SU-DHL-6 (cell line): ENCODE measurements around the gene PLEKHA5.
"Not testable (repeated sequence)": the region's sequence is repeated elsewhere in the genome, so short reads cannot be mapped to it uniquely, and the experiment has no call there.

Experiments
- H2AFZ ChIP-seq: fragments of 200-600 bp; sonication (generic); 2 replicates; pipeline ENCODE4 v1.6.1; 2014; ENCODE audit warnings: low read depth, mild to moderate bottlenecking, moderate library complexity, mixed read lengths, antibody characterized with exemption, low read length; ENCODE audit not compliant: severe bottlenecking
- H3F3A ChIP-seq: fragments of 200-600 bp; shearing (Covaris generic); 2 replicates; pipeline ENCODE4 v1.6.0; 2016; ENCODE audit warnings: antibody characterized with exemption, mild to moderate bottlenecking; ENCODE audit not compliant: insufficient read depth
- H3K27ac ChIP-seq: fragments of 200-600 bp; sonication (generic); 2 replicates; pipeline ENCODE4 v1.5.1; 2016; ENCODE audit warnings: low read depth, mild to moderate bottlenecking, low read length, moderate library complexity, mixed read lengths
- H3K27me3 ChIP-seq: fragments of 200-600 bp; sonication (generic), shearing (Covaris generic); 2 replicates; pipeline ENCODE4 v1.6.0; 2014; ENCODE audit warnings: mild to moderate bottlenecking, low read length
- H3K36me3 ChIP-seq: fragments of 200-600 bp; sonication (generic); 2 replicates; pipeline ENCODE4 v1.6.1; 2014; ENCODE audit warnings: mild to moderate bottlenecking, low read length, mixed read lengths
- H3K4me2 ChIP-seq: fragments of 300-600, 200-600 bp; shearing (Covaris generic), sonication (generic); 2 replicates; pipeline ENCODE4 v1.6.0; 2014; ENCODE audit warnings: low read length, low read depth, mild to moderate bottlenecking; ENCODE audit not compliant: poor library complexity, severe bottlenecking
- H3K4me3 ChIP-seq: fragments of 200-600 bp; sonication (generic); 2 replicates; pipeline ENCODE4 v1.5.1; 2014; ENCODE audit warnings: antibody characterized with exemption, low read length, mild to moderate bottlenecking, mixed read lengths; ENCODE audit not compliant: insufficient read depth, poor library complexity, severe bottlenecking
- H3K79me2 ChIP-seq: fragments of 200-600 bp; sonication (generic); 2 replicates; pipeline ENCODE4 v1.6.1; 2014; ENCODE audit warnings: mild to moderate bottlenecking, low read length, moderate library complexity; ENCODE audit not compliant: insufficient read depth
- H3K9ac ChIP-seq: fragments of 200-600 bp; sonication (generic); 2 replicates; pipeline ENCODE4 v1.7.0; 2014; ENCODE audit warnings: mild to moderate bottlenecking, low read length
- H3K9me2 ChIP-seq: fragments of 200-600 bp; sonication (generic); replicated peaks from 2 replicates; pipeline ENCODE4 v1.6.1; 2014; ENCODE audit warnings: low read length; ENCODE audit not compliant: insufficient read depth
- H3K9me3 ChIP-seq: fragments of 200-600 bp; sonication (generic); 2 replicates; pipeline ENCODE4 v1.6.1; 2014; ENCODE audit warnings: low read length, mixed read lengths; ENCODE audit not compliant: insufficient read depth
- H4K20me1 ChIP-seq: fragments of 200-600 bp; sonication (generic); 2 replicates; pipeline ENCODE4 v1.6.1; 2014; ENCODE audit warnings: low read depth, mild to moderate bottlenecking, antibody characterized with exemption, low read length, moderate library complexity, mixed read lengths
- CTCF ChIP-seq: fragments of 200-600 bp; sonication (generic); IDR thresholded peaks from one replicate; pipeline ENCODE4 v1.5.1; 2017; ENCODE audit warnings: antibody characterized with exemption, mild to moderate bottlenecking, low read length, moderate library complexity; ENCODE audit not compliant: insufficient read depth, poor library complexity, severe bottlenecking
- EZH2phosphoT487 ChIP-seq: fragments of 200-600 bp; sonication (generic), shearing (Covaris generic); conservative IDR thresholded peaks from 2 replicates; pipeline ENCODE4 v1.6.1; 2018; ENCODE audit warnings: mild to moderate bottlenecking, antibody characterized with exemption, low read length, moderate library complexity, mixed read lengths

The PLEKHA5 gene

DNA sequence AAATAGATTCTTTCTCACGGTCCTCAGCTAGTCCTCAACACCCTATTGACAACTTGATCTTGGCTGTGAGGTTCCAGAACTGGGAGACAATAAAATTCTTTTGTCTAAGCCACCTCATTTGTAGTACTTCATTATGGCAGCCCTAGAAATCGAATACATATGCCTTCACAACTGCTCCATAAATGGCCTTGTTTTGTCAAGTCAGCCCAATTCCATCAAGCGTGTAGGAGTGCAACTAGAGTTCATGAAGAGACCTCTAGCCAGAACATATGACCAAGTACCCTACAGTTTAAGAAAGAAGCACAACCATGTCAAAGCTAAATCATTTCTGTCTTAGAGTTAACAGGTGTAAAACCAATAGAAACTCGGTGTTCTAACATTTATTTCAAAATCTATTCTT is 45.0 kb upstream of the PLEKHA5 start:
- H3K9ac ChIP-seq = no peak overlapping the region
- no peaks in the 10 kb centered on the region for H3K27me3 ChIP-seq

DNA sequence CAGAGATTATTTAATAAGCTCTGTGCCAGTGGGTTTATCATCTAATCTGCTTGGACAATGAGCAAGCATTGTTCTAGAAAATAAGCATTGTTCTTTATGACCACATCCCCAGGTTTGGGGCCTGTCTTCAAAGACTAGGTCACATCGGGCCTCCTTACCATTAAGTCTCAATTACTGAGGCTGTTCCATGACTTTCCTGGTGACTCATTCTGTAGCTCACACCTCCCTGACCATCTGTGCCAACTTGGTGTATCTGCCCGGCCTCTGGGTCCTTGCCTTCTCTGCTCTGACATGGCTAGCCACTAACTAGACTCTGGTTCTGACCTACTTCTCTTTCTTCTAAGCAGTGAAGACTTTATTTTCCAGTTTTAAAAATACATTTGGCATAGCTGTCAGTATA is 44.4 kb upstream of the PLEKHA5 start:
- Histone ChIP-seq H3K9me3 (no peaks in the 10 kb centered on the region), H2AFZ (no peak overlapping the region), H3K79me2 (no peaks in the 10 kb centered on the region), H3K36me3 (no peaks in the 10 kb centered on the region), H4K20me1 (no peaks in the 10 kb centered on the region), H3K4me3 (no peak overlapping the region), H3K27ac (no peak overlapping the region), H3F3A (no peaks in the 10 kb centered on the region), H3K9me2 (no peaks in the 10 kb centered on the region), H3K27me3 (no peaks in the 10 kb centered on the region), H3K9ac (no peak overlapping the region), H3K4me2 (no peak overlapping the region)
- no peak for TF ChIP-seq CTCF
- no peak for TF ChIP-seq EZH2phosphoT487

More for the DNA sequence above, 45.0 kb upstream of the PLEKHA5 start:
- no peaks in the 10 kb centered on the region for H3F3A ChIP-seq
- H3K27ac ChIP-seq = no peak overlapping the region
- no peaks in the 10 kb centered on the region for H3K9me3 ChIP-seq
- H3K9me2 ChIP-seq = no peaks in the 10 kb centered on the region
- no peaks in the 10 kb centered on the region for H3K36me3 ChIP-seq
- H3K4me2 ChIP-seq = no peak overlapping the region
- H3K4me3 ChIP-seq = no peak overlapping the region
- TF ChIP-seq CTCF (no peak), EZH2phosphoT487 (no peak)
- no peaks in the 10 kb centered on the region for H3K79me2 ChIP-seq
- H2AFZ ChIP-seq = no peak overlapping the region
- no peaks in the 10 kb centered on the region for H4K20me1 ChIP-seq

DNA sequence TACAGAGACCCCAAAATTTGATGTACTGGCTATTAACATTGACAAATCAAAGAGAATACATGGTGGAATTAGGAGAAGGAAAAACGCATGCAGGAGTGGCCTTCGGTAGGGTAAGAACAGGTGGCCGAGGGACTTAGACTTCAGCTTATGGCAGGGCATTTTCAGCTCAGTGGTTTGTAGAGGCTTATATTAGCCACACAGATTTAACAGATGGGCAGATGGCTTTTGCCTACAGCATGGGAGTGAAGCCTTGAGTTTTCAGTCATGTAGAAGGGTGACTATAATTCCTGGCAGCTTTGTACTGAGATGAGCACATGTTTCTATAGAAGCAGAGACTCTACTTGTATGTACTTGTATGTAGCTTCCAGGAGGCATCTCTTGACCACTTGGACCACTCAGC is 40.9 kb upstream of the PLEKHA5 start:
- Histone ChIP-seq H3F3A (no peaks in the 10 kb centered on the region), H3K36me3 (no peaks in the 10 kb centered on the region), H3K9ac (no peak overlapping the region), H3K9me2 (no peaks in the 10 kb centered on the region), H3K4me3 (no peak overlapping the region), H3K27me3 (no peaks in the 10 kb centered on the region), H2AFZ (no peak overlapping the region), H3K79me2 (no peaks in the 10 kb centered on the region), H3K9me3 (no peaks in the 10 kb centered on the region), H4K20me1 (no peaks in the 10 kb centered on the region), H3K27ac (no peak overlapping the region), H3K4me2 (no peak overlapping the region)
- TF ChIP-seq CTCF (no peak), EZH2phosphoT487 (no peak)

- H3K9me2 ChIP-seq, H3F3A ChIP-seq, H3K4me3 ChIP-seq, H3K4me2 ChIP-seq, H3K36me3 ChIP-seq, H3K27ac ChIP-seq, H2AFZ ChIP-seq, H3K9ac ChIP-seq, H4K20me1 ChIP-seq, H3K79me2 ChIP-seq, H3K9me3 ChIP-seq, H3K27me3 ChIP-seq: not testable (repeated sequence)
These were observed 37.1 kb upstream of the PLEKHA5 start for GRCh38 chr12:19092482-19092881.
